HepG2 (cell line): ENCODE data around the gene ZNF276. TPM values are rescaled to one million over a fixed set of nuclear protein-coding genes. Genes with fewer than 3 reads are reported as not detected.

Experiments
- AGO2 ChIP-seq: fragments of 200-400 bp; formaldehyde crosslinking; optimal IDR thresholded peaks from 2 replicates; pipeline ENCODE3; 2017; ENCODE audit warnings: mild to moderate bottlenecking, low read depth, low read length, moderate library complexity
- ERF ChIP-seq: IDR thresholded peaks from 2 replicates; pipeline ENCODE4 v1.6.1; 2018; ENCODE audit warnings: missing biosample characterization, missing genetic modification reagents
- FOXK2 ChIP-seq: fragments of 450-650 bp; IDR thresholded peaks from 2 replicates; pipeline ENCODE4 v1.6.1; 2016
- HIVEP1 ChIP-seq: sonication (generic); formaldehyde crosslinking; IDR thresholded peaks from 2 replicates; pipeline ENCODE4 v1.4.0; 2020; ENCODE audit warnings: mild to moderate bottlenecking, missing genetic modification reagents
- HNF4A ChIP-seq: sonication (generic); formaldehyde crosslinking; IDR thresholded peaks from 2 replicates; pipeline ENCODE4 v1.4.0; 2020; ENCODE audit warnings: missing genetic modification reagents
- KDM5B ChIP-seq: sonication (generic); formaldehyde crosslinking; IDR thresholded peaks from 2 replicates; pipeline ENCODE4 v1.4.0; 2020; ENCODE audit warnings: missing genetic modification reagents, mild to moderate bottlenecking, borderline replicate concordance
- MXD1 ChIP-seq: sonication (generic); formaldehyde crosslinking; IDR thresholded peaks from 2 replicates; pipeline ENCODE4 v1.4.0; 2020; ENCODE audit warnings: mild to moderate bottlenecking, missing genetic modification reagents
- NFE2L1 ChIP-seq: sonication (generic); formaldehyde crosslinking; IDR thresholded peaks from 2 replicates; pipeline ENCODE4 v1.4.0; 2020; ENCODE audit warnings: missing genetic modification reagents, mild to moderate bottlenecking, borderline replicate concordance
- PAF1 ChIP-seq: IDR thresholded peaks from 2 replicates; pipeline ENCODE4 v1.6.1; 2016; ENCODE audit warnings: missing genetic modification reagents, missing compliant biosample characterization
- POLR2A ChIP-seq, 2 experiments: IDR thresholded peaks; 2 replicates each; pipeline ENCODE4 v1.6.1; 2011; ENCODE audit warnings: low read depth in 2 of 2, low read length in 2 of 2, mild to moderate bottlenecking in 1 of 2, moderate library complexity in 1 of 2; ENCODE audit not compliant: insufficient read depth in 1 of 2
- PRDM10 ChIP-seq: sonication (generic); formaldehyde crosslinking; IDR thresholded peaks from 2 replicates; pipeline ENCODE4 v1.4.0; 2020; ENCODE audit warnings: low read depth, missing genetic modification reagents
- PRMT3 ChIP-seq: sonication (generic); formaldehyde crosslinking; IDR thresholded peaks from 2 replicates; pipeline ENCODE4 v1.8.1; 2022; ENCODE audit warnings: low read depth, mild to moderate bottlenecking, moderate library complexity, missing genetic modification reagents, borderline replicate concordance
- RAD51 ChIP-seq: fragments of 450-650 bp; IDR thresholded peaks from 2 replicates; pipeline ENCODE4 v1.6.1; 2016; ENCODE audit warnings: borderline replicate concordance
- RBM22 ChIP-seq: fragments of 200-400 bp; formaldehyde crosslinking; optimal IDR thresholded peaks from 2 replicates; pipeline ENCODE3; 2017; ENCODE audit warnings: mild to moderate bottlenecking, low read length, moderate library complexity
- SSRP1 ChIP-seq: IDR thresholded peaks from 2 replicates; pipeline ENCODE4 v1.6.1; 2016; ENCODE audit warnings: control low read depth
- TBX3 ChIP-seq: fragments of 450-650 bp; IDR thresholded peaks from 2 replicates; pipeline ENCODE4 v1.6.1; 2017; ENCODE audit warnings: antibody characterized with exemption, mild to moderate bottlenecking, inconsistent platforms, borderline replicate concordance
- ZFP1 ChIP-seq: IDR thresholded peaks from 2 replicates; pipeline ENCODE4 v1.6.1; 2016
- ZFP91 ChIP-seq: sonication (generic); formaldehyde crosslinking; IDR thresholded peaks from 2 replicates; pipeline ENCODE4 v1.9.0; 2022; ENCODE audit warnings: missing genetic modification reagents, mild to moderate bottlenecking, borderline replicate concordance
- ZNF124 ChIP-seq: sonication (generic); formaldehyde crosslinking; IDR thresholded peaks from 2 replicates; pipeline ENCODE4 v1.4.0; 2020; ENCODE audit warnings: missing genetic modification reagents
- ZNF180 ChIP-seq: sonication (generic); formaldehyde crosslinking; IDR thresholded peaks from 2 replicates; pipeline ENCODE4 v1.4.0; 2020; ENCODE audit warnings: low read depth, missing genetic modification reagents, borderline replicate concordance
- ZNF333 ChIP-seq: sonication (generic); formaldehyde crosslinking; IDR thresholded peaks from 2 replicates; pipeline ENCODE4 v1.4.0; 2020; ENCODE audit warnings: mild to moderate bottlenecking, missing genetic modification reagents, borderline replicate concordance
- ZNF547 ChIP-seq: sonication (generic); formaldehyde crosslinking; IDR thresholded peaks from 2 replicates; pipeline ENCODE4 v1.5.1; 2020; ENCODE audit warnings: mild to moderate bottlenecking, missing genetic modification reagents
- ZNF639 ChIP-seq: conservative IDR thresholded peaks from 2 replicates; pipeline ENCODE4 v1.6.1; 2018; ENCODE audit warnings: missing genetic modification reagents
- ZNF724P ChIP-seq: sonication (generic); formaldehyde crosslinking; IDR thresholded peaks from 2 replicates; pipeline ENCODE4 v1.8.0; 2022; ENCODE audit warnings: missing genetic modification reagents, borderline replicate concordance
- polyA plus RNA-seq, 8 experiments: library from polyadenylated mRNA; depleted of rRNA in 3 of 8; stranded (reverse) in 7 of 8; unstranded in 1 of 8; fragments of >200 nt; fragmentation: Illumina TruSeq in 4 of 8; extraction: Trizol in 4 of 8; gene quantifications; 2 replicates each; pipeline versions ENCODE4 v1.2.1 to v1.2.3, GENCODE V29; 2011 to 2016; ENCODE audit warnings: low read depth in 4 of 8, missing spikeins in 1 of 8, mixed read lengths in 1 of 8; ENCODE audit not compliant: insufficient read depth in 1 of 8
- total RNA-seq, 5 experiments: library from RNA; depleted of rRNA; stranded (reverse); fragments of >200 nt; fragmentation: Illumina TruSeq; extraction: Trizol; gene quantifications; 2 replicates each; pipeline ENCODE4 v1.2.3, GENCODE V29; 2016; ENCODE audit warnings: low read depth in 1 of 5

ZNF276 gene
- total and polyA plus RNA-seq, 2 of the 13 experiments (the other 11 are each of a cell fraction or from before 2014, with no cell fraction given), result 17.7 to 18.0 TPM

- TF ChIP-seq PRDM10 (no peak), ZFP91 (CRISPR knock-in tag) (0 out of 2 replicates have a peak, but pooled peaks have one; percentile 19), ZNF547 (0 out of 2 replicates have a peak, but pooled peaks have one; percentile 31), FOXK2 (no peak), NFE2L1 (no peak), ZNF124 (CRISPR knock-in tag) (no peak), MXD1 (CRISPR knock-in tag) (0 out of 2 replicates have a peak, but pooled peaks have one; percentile 34), AGO2 (peak; percentile 78), ZNF180 (CRISPR knock-in tag) (no peak), RAD51 (no peak), KDM5B (0 out of 2 replicates have a peak, but pooled peaks have one; percentile 33), ERF (CRISPR knock-in tag) (no peak), ZFP1 (CRISPR knock-in tag) (no peak), SSRP1 (0 out of 2 replicates have a peak, but pooled peaks have one; percentile 15), ZNF724P (CRISPR knock-in tag) (no peak), PAF1 (CRISPR knock-in tag) (no peak), ZNF639 (CRISPR knock-in tag) (no peak), HIVEP1 (CRISPR knock-in tag) (0 out of 2 replicates have a peak, but pooled peaks have one; percentile 45), POLR2A (IDR thresholded peaks at IDR 0.05; ENCODE audit: insufficient read depth in 1 of 2, low read depth in 2 of 2, low read length in 2 of 2) (peak in 1 of 2 experiments; percentile 9; a peak in 1 of 4 replicates), ZNF333 (no peak), HNF4A (CRISPR knock-in tag) (no peak), TBX3 (no peak), PRMT3 (CRISPR knock-in tag) (no peak), RBM22 (peak; percentile 9)
These were observed 17.4 kb downstream of the ZNF276 start (continued) for GRCh38 chr16:89738538-89739317.
